ENCODE data around the gene SOHLH1. TPM values are rescaled to one million over a fixed set of nuclear protein-coding genes. Genes with fewer than 3 reads are reported as not detected.

The SOHLH1 gene
- total RNA-seq, 1 experiment from 2014 or later = not detected

- no peak for DNase-seq (ENCODE audit: low read depth)
These were observed 37.3 kb downstream of the SOHLH1 start for GRCh38 chr9:135661816-135662560.

- no peak for DNase-seq (ENCODE audit: low read depth)
These were observed 38.9 kb downstream of the SOHLH1 start for GRCh38 chr9:135660407-135660806.

DNA sequence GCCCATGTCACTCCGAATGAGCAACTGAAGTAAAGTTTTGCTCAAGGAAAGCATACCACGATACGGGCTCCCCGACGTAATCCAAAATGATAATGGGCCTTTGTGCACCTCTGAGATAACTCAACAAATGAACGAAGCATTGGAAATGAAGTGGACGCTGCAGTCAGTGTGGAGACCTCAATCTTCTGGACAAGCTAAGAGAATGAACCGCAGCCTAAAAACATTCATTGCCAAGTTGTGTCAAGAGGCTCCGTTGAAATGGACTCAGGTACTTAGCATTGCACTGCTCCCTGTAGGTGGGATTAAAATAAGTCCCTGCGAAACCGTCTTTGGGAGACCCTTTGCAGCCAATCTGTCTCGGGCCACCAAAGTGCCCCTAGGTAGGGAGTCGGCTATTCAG, 40.0 kb downstream of the SOHLH1 start:
- DNase-seq (ENCODE audit: low read depth) = no peak

- no peak for DNase-seq (ENCODE audit: low read depth)
These were observed 41.9 kb downstream of the SOHLH1 start for GRCh38 chr9:135657416-135657815.

DNA sequence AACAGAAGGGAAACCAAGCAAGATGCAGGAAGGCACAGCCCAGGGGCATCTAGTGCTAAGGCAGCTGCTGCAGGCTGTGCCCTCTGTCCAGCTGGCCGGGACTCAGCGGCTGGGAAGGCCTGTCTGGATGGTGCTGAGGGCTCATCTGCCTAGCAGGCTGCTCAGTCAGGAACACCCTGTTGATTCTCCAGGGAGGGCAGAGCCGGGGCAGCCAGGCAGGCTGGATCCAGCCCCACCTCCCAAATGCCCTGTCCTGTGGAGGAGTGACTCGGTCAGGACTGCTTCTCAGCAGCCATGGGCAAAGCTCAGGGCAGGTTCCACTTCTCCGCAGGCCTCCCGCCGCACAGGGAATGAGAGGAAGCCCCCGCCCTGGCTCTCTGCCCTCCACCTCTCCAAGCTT, 44.0 kb downstream of the SOHLH1 start:
- no peak for DNase-seq (ENCODE audit: low read depth)

DNA sequence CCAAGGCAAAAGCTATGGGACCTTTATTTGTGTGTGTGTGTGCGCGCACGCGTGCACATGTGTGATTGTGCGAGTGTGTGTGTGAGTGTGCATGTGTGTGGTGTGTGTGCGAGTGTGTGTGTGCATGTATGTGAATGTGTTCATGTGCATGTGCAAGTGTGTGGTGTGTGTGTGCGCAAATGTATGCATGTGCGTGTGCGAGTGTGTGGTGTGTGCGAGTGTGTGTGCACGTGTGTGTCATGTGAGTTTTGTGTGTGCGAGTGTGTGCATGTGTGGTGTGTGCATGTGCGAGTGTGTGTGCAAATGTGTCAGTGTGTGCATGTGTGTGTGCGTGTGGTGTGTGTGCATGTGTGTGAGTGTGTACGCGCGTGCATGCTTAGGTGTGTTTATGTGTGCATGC, 48.9 kb downstream of the SOHLH1 start:
- no peak for DNase-seq (ENCODE audit: low read depth)

DNA sequence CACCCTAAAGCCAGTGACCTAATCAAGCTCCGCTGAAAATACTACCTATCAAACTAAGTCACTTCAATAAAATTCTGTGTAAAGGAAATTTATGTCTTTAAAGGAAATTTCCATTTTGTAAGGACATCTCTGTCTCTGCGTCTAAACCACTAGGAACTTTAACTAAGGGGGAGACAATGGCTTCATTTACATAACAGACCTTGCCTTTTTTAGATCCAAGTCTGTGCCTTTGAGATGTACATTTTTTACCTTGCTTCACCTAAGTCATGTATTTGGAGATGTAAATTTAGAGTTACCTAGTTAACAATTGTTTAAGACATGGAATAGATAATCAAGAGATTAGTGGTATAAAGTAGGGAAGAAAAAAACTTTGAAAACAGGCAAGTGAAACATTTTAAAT, 49.8 kb downstream of the SOHLH1 start:
- DNase-seq (ENCODE audit: low read depth) = no peak

- no peak for DNase-seq (ENCODE audit: low read depth)
These were observed 50.5 kb downstream of the SOHLH1 start for GRCh38 chr9:135648494-135649410.

DNA sequence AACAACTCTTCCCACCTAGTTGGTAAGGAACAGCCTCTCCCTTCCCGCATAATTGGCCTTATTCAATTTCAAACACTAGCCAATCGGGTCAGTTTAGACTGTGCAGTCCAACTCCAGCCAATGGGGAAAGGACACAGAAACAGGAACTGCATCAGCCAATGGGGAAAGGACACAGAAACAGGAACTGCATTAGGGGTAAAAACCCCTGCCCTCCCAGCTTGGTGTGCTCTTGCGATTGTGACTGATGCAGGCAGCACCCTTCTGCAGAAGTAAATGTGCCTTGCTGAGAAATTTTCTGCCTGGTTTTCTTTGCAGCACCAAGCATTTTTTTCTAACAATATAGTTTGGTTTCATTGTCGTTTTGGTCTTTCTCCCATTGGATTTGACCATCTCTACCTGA, 51.4 kb downstream of the SOHLH1 start:
- DNase-seq (ENCODE audit: low read depth) = no peak

DNA sequence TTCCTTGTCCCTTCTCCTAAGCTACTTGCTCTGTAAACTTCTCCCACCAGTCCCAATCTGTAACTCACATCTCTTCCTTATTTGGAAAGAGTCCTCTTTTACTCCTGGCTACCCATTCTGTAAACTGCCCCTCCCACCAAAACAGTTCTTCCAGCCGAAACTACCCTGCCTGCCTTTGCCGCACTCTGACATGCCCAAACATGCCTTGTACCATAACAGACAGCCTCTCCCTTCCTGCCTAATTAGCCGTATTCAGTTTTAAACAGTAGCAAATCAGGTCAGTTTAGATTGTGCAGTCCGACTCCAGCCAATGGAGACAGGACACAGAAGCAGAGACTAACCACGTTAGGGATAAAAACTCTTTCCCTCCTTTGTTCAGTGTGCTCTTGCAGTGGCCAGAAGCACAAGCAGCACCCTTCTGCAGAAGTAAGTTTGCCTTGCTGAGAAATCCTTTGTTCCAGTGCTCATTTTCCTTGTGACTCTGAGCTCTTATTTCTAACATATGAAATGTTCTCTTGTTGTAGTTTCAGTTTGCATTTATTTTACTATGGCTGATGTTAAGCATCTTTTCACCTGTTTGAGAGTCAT, 54.6 kb downstream of the SOHLH1 start:
- no peak for DNase-seq (ENCODE audit: low read depth)

Other genes starting within 250 kb of the SOHLH1 start
- gene PPP1R26, start 219.7 kb downstream of the SOHLH1 start, total RNA-seq (2014; rRNA removed; shearing (Covaris generic)) = 0.24 and 0.68 TPM in 2 replicates
- gene MRPS2, start 198.8 kb downstream of the SOHLH1 start, total RNA-seq (2014; rRNA removed; shearing (Covaris generic)) = 18.1 and 25.2 TPM in 2 replicates
- gene LCN1, start 178.0 kb downstream of the SOHLH1 start, total RNA-seq (2014; rRNA removed; shearing (Covaris generic)) = not detected in 2 replicates
- not detected in 2 replicates for gene OBP2A, start 153.4 kb downstream of the SOHLH1 start, total RNA-seq (2014; rRNA removed; shearing (Covaris generic))
- gene PAEP, start 137.7 kb downstream of the SOHLH1 start, total RNA-seq (2014; rRNA removed; shearing (Covaris generic)) = 0.39 TPM in 1 of 2 replicates, not detected in the other
- gene GLT6D1, start 59.9 kb downstream of the SOHLH1 start, total RNA-seq (2014; rRNA removed; shearing (Covaris generic)) = not detected in 2 replicates
- gene LCN9, start 36.2 kb downstream of the SOHLH1 start, total RNA-seq (2014; rRNA removed; shearing (Covaris generic)) = not detected in 2 replicates
- not detected in 2 replicates for gene KCNT1, start 2.7 kb upstream of the SOHLH1 start, total RNA-seq (2014; rRNA removed; shearing (Covaris generic))
- 6.2 and 10.3 TPM in 2 replicates for gene CAMSAP1, start 208.1 kb upstream of the SOHLH1 start, total RNA-seq (2014; rRNA removed; shearing (Covaris generic))

All from RPMI7951 (cell line).